ENCODE data around the gene ZNF326.
"Not testable (repeated sequence)": the region's sequence is repeated elsewhere in the genome, so short reads cannot be mapped to it uniquely, and the experiment has no call there.

Gene ZNF326

GRCh38 chr1:89975540-89976125 lies 19.3 kb upstream of the ZNF326 start:
- DNase-seq (ENCODE audit: low read depth), result no peak
- TF ChIP-seq, protein P1, sequence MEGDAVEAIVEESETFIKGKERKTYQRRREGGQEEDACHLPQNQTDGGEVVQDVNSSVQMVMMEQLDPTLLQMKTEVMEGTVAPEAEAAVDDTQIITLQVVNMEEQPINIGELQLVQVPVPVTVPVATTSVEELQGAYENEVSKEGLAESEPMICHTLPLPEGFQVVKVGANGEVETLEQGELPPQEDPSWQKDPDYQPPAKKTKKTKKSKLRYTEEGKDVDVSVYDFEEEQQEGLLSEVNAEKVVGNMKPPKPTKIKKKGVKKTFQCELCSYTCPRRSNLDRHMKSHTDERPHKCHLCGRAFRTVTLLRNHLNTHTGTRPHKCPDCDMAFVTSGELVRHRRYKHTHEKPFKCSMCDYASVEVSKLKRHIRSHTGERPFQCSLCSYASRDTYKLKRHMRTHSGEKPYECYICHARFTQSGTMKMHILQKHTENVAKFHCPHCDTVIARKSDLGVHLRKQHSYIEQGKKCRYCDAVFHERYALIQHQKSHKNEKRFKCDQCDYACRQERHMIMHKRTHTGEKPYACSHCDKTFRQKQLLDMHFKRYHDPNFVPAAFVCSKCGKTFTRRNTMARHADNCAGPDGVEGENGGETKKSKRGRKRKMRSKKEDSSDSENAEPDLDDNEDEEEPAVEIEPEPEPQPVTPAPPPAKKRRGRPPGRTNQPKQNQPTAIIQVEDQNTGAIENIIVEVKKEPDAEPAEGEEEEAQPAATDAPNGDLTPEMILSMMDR (conservative IDR thresholded peaks at IDR 0.05; ENCODE audit: control insufficient read depth, insufficient read depth, low read depth, low read length), result no peak
- H3K4me3 ChIP-seq (ENCODE audit: control insufficient read depth, low read depth, low read length), result no peak overlapping the region

DNA sequence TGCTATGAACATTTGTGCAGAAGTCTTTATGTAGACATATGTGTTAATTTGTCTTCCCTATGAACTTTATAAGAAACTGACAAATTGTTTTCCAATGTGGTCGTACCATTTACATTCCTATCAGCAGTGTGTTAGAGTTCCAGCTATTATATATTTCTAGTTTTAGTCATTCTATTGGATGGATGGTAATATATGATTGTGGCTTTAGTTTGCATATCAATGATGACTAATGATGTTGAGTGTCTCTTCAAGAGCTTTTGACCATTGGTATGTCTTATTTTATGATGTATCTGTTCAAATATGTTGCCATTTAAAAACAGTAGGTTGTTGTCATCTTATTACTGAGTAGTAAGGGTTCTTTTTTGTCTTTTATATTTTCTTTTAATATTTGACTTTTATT lies 16.2 kb upstream of the ZNF326 start:
- DNase-seq (ENCODE audit: low read depth), result peak; percentile 30
- H3K4me3 ChIP-seq (ENCODE audit: control insufficient read depth, low read depth, low read length), result no peak overlapping the region
- TF ChIP-seq, protein P1 (conservative IDR thresholded peaks at IDR 0.05; ENCODE audit: control insufficient read depth, insufficient read depth, low read depth, low read length), result no peak

GRCh38 chr1:89980605-89981004 lies 14.3 kb upstream of the ZNF326 start:
- no peak for DNase-seq (ENCODE audit: low read depth)

DNA sequence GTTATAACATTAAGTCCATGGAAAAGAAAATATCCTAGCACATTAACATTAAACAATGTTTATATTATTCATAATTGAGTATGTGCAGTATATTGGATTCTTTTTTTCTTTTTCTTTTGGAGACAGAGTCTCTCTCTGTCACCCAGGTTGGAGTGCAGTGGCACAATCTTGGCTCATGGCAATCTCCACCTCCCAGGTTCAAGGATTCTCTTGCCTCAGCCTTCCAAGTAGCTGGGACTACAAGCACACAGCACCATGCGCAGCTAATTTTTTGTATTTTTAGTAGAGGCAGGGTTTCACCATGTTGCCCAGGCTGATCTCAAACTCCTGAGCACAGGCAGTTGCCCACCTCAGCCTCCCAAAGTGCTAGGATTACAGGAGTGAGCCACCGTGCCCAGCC lies 12.1 kb upstream of the ZNF326 start:
- not testable (repeated sequence) for H3K4me3 ChIP-seq (ENCODE audit: control insufficient read depth, low read depth, low read length); DNase-seq (ENCODE audit: low read depth)

More at GRCh38 chr1:89980605-89981004, 14.3 kb upstream of the ZNF326 start:
- no peak overlapping the region for H3K4me3 ChIP-seq (ENCODE audit: control insufficient read depth, low read depth, low read length)
- TF ChIP-seq, protein P1 (conservative IDR thresholded peaks at IDR 0.05; ENCODE audit: control insufficient read depth, insufficient read depth, low read depth, low read length), result no peak

GRCh38 chr1:89984564-89985116 lies 10.3 kb upstream of the ZNF326 start:
- H3K4me3 ChIP-seq (ENCODE audit: control insufficient read depth, low read depth, low read length); DNase-seq (ENCODE audit: low read depth): not testable (repeated sequence)

GRCh38 chr1:89986020-89986419 lies 8.9 kb upstream of the ZNF326 start:
- DNase-seq (ENCODE audit: low read depth), result no peak
- TF ChIP-seq, protein P1 (conservative IDR thresholded peaks at IDR 0.05; ENCODE audit: control insufficient read depth, insufficient read depth, low read depth, low read length), result no peak

DNA sequence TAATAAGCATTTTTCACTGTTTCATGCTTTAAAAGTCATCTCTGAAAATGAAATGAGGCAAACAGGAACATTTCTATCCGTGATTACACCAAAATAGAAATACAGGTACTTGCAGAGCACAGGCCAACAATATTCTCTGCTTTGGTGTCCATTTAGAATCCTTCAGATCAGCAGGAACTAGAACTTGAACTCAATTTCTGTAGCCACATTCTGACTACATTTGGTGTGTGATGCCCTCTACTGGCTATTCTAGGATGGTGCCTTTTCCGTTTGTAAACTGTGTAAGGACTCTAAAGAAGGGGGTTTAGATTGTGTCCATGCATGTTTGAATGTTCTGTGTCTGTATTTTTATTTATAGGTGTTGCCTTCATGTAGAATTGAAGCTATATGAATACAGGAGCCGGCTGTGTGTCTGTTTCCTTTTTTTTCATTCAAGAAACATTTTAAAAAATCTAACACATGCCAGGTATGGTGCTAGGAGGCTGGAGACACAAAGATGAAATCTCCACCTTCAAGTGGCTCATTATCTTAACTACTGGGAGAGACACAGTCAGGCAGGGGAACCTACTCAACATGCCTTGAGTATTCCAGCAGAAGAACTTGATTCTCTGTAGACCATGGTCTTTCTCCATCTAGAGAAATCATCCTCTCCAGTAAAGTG lies 7.6 kb upstream of the ZNF326 start:
- TF ChIP-seq, protein P1 (conservative IDR thresholded peaks at IDR 0.05; ENCODE audit: control insufficient read depth, insufficient read depth, low read depth, low read length), result peak; percentile 93
- no peak overlapping the region for H3K4me3 ChIP-seq (ENCODE audit: control insufficient read depth, low read depth, low read length)
- peak; percentile 81 for DNase-seq (ENCODE audit: low read depth)

More at GRCh38 chr1:89986020-89986419, 8.9 kb upstream of the ZNF326 start:
- no peak overlapping the region for H3K4me3 ChIP-seq (ENCODE audit: control insufficient read depth, low read depth, low read length)
